GM12878 (cell line): ENCODE data around the gene EMP1. TPM values are rescaled to one million over a fixed set of nuclear protein-coding genes. Genes with fewer than 3 reads are reported as not detected.

Source experiments
- ATAC-seq: fragments of 200-7000 bp; cut with Tn5 transposase; 3 replicates; pipeline ENCODE4 v1.9.1; 2020; ENCODE audit warnings: mild to moderate bottlenecking, moderate library complexity
- BruUV-seq: library from RNA; stranded (reverse); fragments of 400-500 nt; replicated peaks from 2 replicates; lab custom pipeline; 2021; lab: Mats Ljungman, UMichigan
- CTCF ChIA-PET: fragments of 300-600 bp; sonication (Branson Sonifier 250); formaldehyde crosslinking; extraction: SDS; loops from one replicate; lab custom pipeline; 2021; ENCODE audit warnings: inconsistent platforms; lab: Yijun Ruan, JAX
- POLR2A ChIA-PET: fragments of 350-600 bp; formaldehyde crosslinking; extraction: SDS; loops from one replicate; lab custom pipeline; 2021; ENCODE audit warnings: inconsistent platforms; lab: Charles Lee
- RAD21 ChIA-PET: fragments of 300-600 bp; sonication (Branson Sonifier 250); formaldehyde crosslinking; loops from one replicate; lab custom pipeline; 2023; ENCODE audit warnings: antibody characterized with exemption; ENCODE audit not compliant: unreplicated experiment; lab: Charles Lee
- SMC1A ChIA-PET: fragments of 300-600 bp; sonication (Branson Sonifier 250); formaldehyde crosslinking; loops from one replicate; lab custom pipeline; 2023; ENCODE audit not compliant: unreplicated experiment, uncharacterized antibody; lab: Charles Lee
- DNase-seq: peaks from one replicate; pipeline ENCODE4 v3.0.0-alpha.2; 2011; ENCODE audit warnings: low read depth, low spot score
- FAIRE-seq: peaks from 3 replicates; lab custom pipeline; 2011; peaks lifted over from hg19 to GRCh38; lab: Jason Lieb, UNC
- H2AFZ ChIP-seq: 2 replicates; pipeline ENCODE4 v1.6.0; 2011; ENCODE audit warnings: low read depth, low read length, control low read depth; ENCODE audit not compliant: control insufficient read depth
- H3K27ac ChIP-seq: 2 replicates; pipeline ENCODE4 v1.5.1; 2011; ENCODE audit warnings: control low read depth; ENCODE audit not compliant: control insufficient read depth, insufficient read depth
- H3K27me3 ChIP-seq, 2 experiments: replicated peaks in 1 of 2; 2 replicates each; pipeline versions ENCODE4 v1.6.0 to v1.6.1; 2011; ENCODE audit warnings: low read length in 1 of 2; ENCODE audit not compliant: control insufficient read depth in 2 of 2, insufficient read depth in 2 of 2
- H3K36me3 ChIP-seq, 2 experiments: 2 replicates each; pipeline ENCODE4 v1.5.1; 2011; ENCODE audit warnings: low read length in 1 of 2; ENCODE audit not compliant: control insufficient read depth in 2 of 2, insufficient read depth in 2 of 2
- H3K4me1 ChIP-seq: 2 replicates; pipeline ENCODE4 v1.6.1; 2011; ENCODE audit warnings: mild to moderate bottlenecking, low read length, moderate library complexity, mixed read lengths; ENCODE audit not compliant: control insufficient read depth, insufficient read depth
- H3K4me2 ChIP-seq: 2 replicates; pipeline ENCODE4 v1.6.0; 2011; ENCODE audit warnings: control low read depth; ENCODE audit not compliant: control insufficient read depth, insufficient read depth
- H3K4me3 ChIP-seq: fragments of 200-600 bp; sonication (generic); 2 replicates; pipeline ENCODE4 v1.5.1; 2016
- H3K79me2 ChIP-seq: 2 replicates; pipeline ENCODE4 v1.6.0; 2011; ENCODE audit warnings: low read length; ENCODE audit not compliant: control insufficient read depth, insufficient read depth
- H3K9ac ChIP-seq: 2 replicates; pipeline ENCODE4 v1.8.0; 2011; ENCODE audit warnings: low read length, control low read depth, mixed read lengths; ENCODE audit not compliant: control insufficient read depth, insufficient read depth
- H3K9me3 ChIP-seq: replicated peaks from 3 replicates; pipeline ENCODE4 v1.5.1; 2011; ENCODE audit warnings: mild to moderate bottlenecking, low read length; ENCODE audit not compliant: control insufficient read depth, insufficient read depth
- H4K20me1 ChIP-seq: 2 replicates; pipeline ENCODE4 v1.6.0; 2011; ENCODE audit not compliant: control insufficient read depth, insufficient read depth
- CEBPZ ChIP-seq: fragments of 150-350 bp; IDR thresholded peaks from 2 replicates; pipeline ENCODE4 v1.6.1; 2016; ENCODE audit warnings: low read depth, low read length
- GATAD2B ChIP-seq: fragments of 450-650 bp; conservative IDR thresholded peaks from 2 replicates; pipeline ENCODE4 v1.6.1; 2017; ENCODE audit warnings: low read depth, mild to moderate bottlenecking, moderate library complexity
- WGBS: methylation state at CpG from one replicate; pipeline ENCODE4 v1.1.6; 2016; ENCODE audit warnings: low lambda C conversion rate; ENCODE audit not compliant: insufficient replicate concordance, insufficient coverage; ENCODE audit errors: missing lambda C conversion rate; 5-methylcytosine and 5-hydroxymethylcytosine counted together
- in situ Hi-C: fragments of 300-500 bp; cut with MboI; formaldehyde crosslinking; loops from 9 replicates; pipeline ENCODE4 v1.14.3; 2018; ENCODE audit warnings: mixed read lengths
- intact Hi-C: fragments of 100-400 bp; cut with micrococcal nuclease; formaldehyde crosslinking; loops from one replicate; pipeline ENCODE4 v1.14.2; 2022; ENCODE audit not compliant: unreplicated experiment
- polyA plus RNA-seq, 11 experiments: library from polyadenylated mRNA; depleted of rRNA in 4 of 11; unstranded in 6 of 11; stranded (reverse) in 5 of 11; fragments of >200 nt; fragmentation: Nextera tagmentation in 4 of 11; fragmentation: Illumina TruSeq in 1 of 11; extraction: Ambion mirVana in 4 of 11; extraction: Trizol in 1 of 11; gene quantifications; 1 replicate in 1 of 11; 2 replicates in 10 of 11; pipeline versions ENCODE4 v1.2.1 to v1.2.3, GENCODE V29; 2011 to 2016; ENCODE audit warnings: inconsistent platforms in 2 of 11, missing spikeins in 2 of 11, low read depth in 1 of 11
- total RNA-seq, 4 experiments: library from RNA; depleted of rRNA in 3 of 4; stranded (reverse); fragments of >200 nt in 3 of 4; fragmentation: Illumina TruSeq in 1 of 4; extraction: Trizol in 1 of 4; gene quantifications; 2 replicates each; pipeline versions ENCODE4 v1.2.1 to v1.2.3, GENCODE V29; 2013 to 2021

Gene EMP1
- total and polyA plus RNA-seq, 10 of the 15 experiments (the other 5 are each of a cell fraction or from before 2014, with no cell fraction given), result 0.09 to 0.90 (median 0.25) TPM; not detected in 1

GRCh38 chr12:13170892-13171490, 25.5 kb upstream of the EMP1 start:
- no peaks in the 10 kb centered on the region for H3K36me3 ChIP-seq
- TF ChIP-seq GATAD2B (no peak), CEBPZ (no peak)
- H3K4me3 ChIP-seq, result no peak overlapping the region
- peaks cover 23% of the 10 kb centered on the region for H3K4me1 ChIP-seq
- no peaks in the 10 kb centered on the region for H4K20me1 ChIP-seq
- no peak for FAIRE-seq
- no peak overlapping the region for H2AFZ ChIP-seq
- ChIA-PET CTCF (no interaction called here), RAD21 (no interaction called here), POLR2A (no interaction called here), SMC1A (no interaction called here)
- intact Hi-C loops (loop anchor here (5.0 kb wide), 1 partner anchor 74 kb away; no protein-coding TSS in a partner anchor), in situ Hi-C loops (no loop called here)
- no peaks in the 10 kb centered on the region; the same call in 2 of the 3 replicates for H3K9me3 ChIP-seq
- peaks cover 0 to 11% of the 10 kb centered on the region in 2 experiments; a peak in 2 of 4 replicates for H3K27me3 ChIP-seq
- no peak for DNase-seq
- H3K9ac ChIP-seq, result no peak overlapping the region
- H3K4me2 ChIP-seq, result no peak overlapping the region
- BruUV-seq, result no TSS peak
- ATAC-seq, result no peak
- H3K27ac ChIP-seq, result no peak overlapping the region
- no peaks in the 10 kb centered on the region for H3K79me2 ChIP-seq
- WGBS, result 34% methylated on average over 3 of the region's 4 CpGs
